HG03378 (cell line): ENCODE measurements around the gene TRIM36.
A peak's percentile ranks its signal among the peaks of the same experiment; 100 is the strongest.

Experiments used
- ATAC-seq: cut with Tn5 transposase; IDR thresholded peaks from one replicate; pipeline ENCODE4 v1.9.1; 2021; ENCODE audit warnings: mild to moderate bottlenecking, moderate library complexity; ENCODE audit not compliant: unreplicated experiment

TRIM36 gene, protein sequence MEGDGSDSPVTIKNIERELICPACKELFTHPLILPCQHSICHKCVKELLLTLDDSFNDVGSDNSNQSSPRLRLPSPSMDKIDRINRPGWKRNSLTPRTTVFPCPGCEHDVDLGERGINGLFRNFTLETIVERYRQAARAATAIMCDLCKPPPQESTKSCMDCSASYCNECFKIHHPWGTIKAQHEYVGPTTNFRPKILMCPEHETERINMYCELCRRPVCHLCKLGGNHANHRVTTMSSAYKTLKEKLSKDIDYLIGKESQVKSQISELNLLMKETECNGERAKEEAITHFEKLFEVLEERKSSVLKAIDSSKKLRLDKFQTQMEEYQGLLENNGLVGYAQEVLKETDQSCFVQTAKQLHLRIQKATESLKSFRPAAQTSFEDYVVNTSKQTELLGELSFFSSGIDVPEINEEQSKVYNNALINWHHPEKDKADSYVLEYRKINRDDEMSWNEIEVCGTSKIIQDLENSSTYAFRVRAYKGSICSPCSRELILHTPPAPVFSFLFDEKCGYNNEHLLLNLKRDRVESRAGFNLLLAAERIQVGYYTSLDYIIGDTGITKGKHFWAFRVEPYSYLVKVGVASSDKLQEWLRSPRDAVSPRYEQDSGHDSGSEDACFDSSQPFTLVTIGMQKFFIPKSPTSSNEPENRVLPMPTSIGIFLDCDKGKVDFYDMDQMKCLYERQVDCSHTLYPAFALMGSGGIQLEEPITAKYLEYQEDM

GRCh38 chr5:115169487-115170133 lies at the start of gene TRIM36:
Gene TRIM36, minus strand, starts transcription at chr5:115169908. Its CDS starts 274 bp downstream, at chr5:115169634.
- ATAC-seq = peak; percentile 92

- ATAC-seq = no peak
These were observed 44.8 kb upstream of the TRIM36 start for GRCh38 chr5:115214541-115214940.

- peak; percentile 100 for ATAC-seq
These were observed 39.6 kb upstream of the TRIM36 start for GRCh38 chr5:115209279-115209678.

DNA sequence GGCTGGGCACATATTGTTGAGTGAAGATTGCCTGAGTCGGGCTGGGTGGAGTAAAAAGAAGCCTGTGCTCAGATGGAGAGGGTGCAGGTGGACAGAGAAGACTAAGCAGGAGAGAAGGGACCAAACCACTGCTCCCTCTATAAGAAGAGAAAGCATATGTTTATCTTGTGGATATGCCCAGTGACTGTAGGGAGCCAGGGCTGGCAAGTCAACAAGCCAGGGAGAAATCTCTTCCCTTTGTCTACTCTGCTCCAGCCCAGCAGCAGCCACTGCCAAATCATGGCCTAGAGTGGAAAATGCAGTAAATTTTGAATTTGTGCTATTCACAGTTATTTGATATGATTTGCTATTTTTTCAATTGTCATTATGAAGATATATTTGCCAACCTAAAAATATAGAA lies 33.2 kb upstream of the TRIM36 start:
- ATAC-seq = no peak

- ATAC-seq = no peak
These were observed 26.5 kb upstream of the TRIM36 start for GRCh38 chr5:115196161-115196560.

DNA sequence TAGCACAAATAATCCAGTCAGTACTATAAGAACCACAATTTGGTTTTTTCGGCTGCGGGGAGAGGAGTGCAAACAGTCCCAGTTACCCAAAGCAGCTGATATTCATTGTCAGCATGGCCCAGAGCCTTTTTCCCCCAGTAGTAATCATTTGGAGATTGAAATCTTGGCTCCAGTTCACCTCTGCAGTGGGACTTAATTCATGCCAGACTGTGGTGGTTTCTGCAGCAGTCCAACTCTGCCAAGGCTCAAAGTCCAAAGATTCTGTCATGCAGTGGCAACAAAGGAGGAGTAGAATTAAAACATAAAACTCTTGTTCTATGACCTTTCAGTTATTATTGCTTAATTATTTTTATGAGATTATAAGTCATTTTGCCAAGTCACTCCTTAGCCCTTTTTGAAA lies 25.0 kb upstream of the TRIM36 start:
- ATAC-seq = no peak

- ATAC-seq = no peak
These were observed 23.6 kb upstream of the TRIM36 start for GRCh38 chr5:115193295-115193694.

DNA sequence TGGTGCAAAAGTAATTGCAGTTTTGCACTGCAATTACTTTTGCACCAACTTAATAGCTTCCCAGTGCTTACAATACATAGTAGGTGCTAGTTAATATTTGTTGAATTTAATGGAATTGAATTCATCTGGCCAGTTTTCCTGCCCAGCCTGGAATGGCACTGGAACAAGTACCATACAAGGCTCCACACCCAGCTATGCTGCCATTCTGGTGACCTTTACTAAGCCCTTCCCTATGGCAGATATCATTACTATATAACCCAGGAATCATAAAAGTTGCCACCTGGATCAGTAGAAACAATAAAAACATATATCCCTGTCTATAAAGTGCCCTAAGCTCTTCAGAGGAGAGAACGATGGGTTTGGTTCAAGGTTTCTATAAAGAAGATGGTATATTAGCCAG lies 22.4 kb upstream of the TRIM36 start:
- ATAC-seq = no peak

GRCh38 chr5:115191474-115192031 lies 21.8 kb upstream of the TRIM36 start:
- no peak for ATAC-seq

DNA sequence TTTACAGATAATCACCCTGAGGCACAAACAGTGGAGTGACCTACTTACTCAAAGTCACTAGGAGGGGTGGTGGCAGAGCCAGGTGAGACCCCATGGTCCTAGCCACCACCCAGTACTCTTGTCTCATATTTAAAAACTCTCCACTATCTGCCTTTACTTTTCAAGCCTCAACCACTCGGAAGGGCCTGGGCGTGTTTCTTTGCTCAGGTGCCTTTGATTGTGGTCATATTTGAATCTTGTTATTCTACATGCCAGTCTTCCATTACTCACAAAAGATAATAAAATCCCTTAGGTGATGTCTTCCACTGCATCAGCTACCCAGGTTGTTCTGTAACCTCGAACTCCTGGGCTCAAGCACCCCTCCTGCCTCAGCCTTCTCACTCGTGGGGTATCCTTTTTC lies 20.7 kb upstream of the TRIM36 start:
- no peak for ATAC-seq

- ATAC-seq = no peak
These were observed 20.2 kb upstream of the TRIM36 start for GRCh38 chr5:115189866-115190265.

DNA sequence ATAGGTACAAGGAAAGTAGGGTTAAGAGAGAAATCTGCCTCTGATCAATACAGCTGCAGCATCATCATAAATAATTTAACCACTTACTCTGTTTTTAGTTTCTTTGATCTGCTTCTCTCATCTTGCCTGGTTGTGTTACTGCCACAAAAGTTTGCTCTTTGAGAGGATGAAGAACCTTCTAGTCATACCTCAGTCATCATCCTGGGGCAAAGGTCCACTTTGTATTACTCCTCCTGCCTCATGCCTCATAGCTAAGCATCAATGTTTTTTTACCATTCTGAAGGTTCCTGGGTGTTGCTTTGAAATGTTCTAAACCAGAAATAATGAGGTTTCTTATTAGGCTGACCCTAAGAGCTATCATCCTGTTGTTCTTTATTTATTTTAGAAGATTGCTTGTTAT lies 17.1 kb upstream of the TRIM36 start:
- no peak for ATAC-seq

- ATAC-seq = no peak
These were observed 15.1 kb upstream of the TRIM36 start for GRCh38 chr5:115184770-115185169.

DNA sequence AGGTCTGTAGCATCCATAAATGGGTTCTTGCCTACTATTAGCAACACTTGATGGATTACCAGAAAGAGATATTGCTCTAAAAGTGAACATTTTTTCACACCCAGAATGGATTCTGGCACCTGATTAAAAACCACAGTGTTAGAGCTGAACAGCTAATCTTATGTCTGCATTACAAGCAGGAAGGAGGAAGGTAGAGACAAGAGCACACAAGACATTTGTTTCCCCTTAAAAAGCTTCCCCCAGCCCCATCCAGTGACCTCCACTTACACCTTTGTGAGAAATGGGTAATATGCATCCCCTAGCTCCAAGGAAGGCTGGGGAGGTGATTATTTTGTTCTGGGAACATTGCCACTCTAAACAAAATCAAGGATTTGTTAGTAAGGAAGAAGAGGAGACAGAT lies 12.0 kb upstream of the TRIM36 start:
- no peak for ATAC-seq

DNA sequence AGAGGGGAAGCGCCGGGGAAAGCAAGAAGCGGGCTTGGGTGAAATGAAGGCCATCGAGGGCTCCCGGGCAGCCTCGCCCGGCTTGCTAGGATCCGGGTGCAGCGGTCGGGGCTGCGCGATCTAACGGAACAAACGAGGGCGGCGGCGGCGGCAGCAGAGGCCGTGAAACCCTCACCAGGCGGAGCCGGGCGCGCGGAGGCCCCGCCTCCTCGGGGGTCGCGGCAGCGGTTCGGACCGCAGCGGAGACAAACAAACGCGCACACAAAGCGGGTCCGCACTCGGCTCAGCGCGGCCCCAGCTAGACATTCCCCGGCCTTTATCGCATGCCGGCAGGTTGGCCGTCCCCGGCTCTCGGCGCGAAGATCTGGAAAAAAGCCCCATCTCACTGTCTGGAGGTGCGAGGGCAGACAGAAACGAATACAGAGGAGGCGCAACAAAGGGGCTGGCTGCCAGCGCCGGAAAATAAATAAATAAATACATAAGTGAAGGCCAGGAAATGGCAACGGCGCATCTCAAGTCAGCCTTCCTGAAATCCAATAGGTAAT lies 10.5 kb upstream of the TRIM36 start:
- ATAC-seq = no peak

DNA sequence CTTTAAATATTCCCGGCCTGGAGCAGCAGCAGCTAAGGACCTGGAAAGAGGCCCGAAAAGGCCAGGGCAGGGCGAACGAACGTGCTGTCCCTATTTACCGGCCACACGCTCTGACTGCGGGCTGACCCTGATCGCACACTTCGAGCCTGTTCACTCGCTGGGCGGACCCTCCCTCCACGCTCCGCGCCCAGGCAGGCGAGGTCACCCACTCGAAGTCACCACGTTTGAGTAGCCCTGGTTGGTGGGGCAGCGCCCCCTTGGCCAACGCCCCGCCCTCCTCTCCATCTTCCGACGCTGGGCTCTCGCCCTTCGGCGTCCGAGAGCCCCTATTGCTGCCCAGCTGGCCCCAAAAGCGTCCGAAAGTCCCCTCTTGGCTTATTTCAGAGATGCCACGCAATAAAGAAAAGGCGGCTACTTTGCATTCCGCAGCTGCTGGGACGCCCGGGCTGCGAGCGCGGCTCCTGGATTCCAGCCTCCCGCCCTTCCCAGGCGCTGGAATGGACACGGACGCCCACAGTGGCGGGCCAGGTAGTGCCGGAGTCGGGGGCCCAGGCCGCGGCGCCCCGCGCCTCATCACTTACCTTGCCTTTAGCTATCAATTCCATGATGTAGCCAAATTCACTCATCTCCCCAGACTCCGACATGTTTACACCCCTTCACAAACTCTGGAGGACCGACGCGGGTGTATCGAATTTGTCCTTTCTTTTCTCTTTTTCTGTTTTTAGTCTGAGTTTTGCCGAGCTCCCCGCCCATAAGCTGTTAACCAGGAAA lies 9.9 kb upstream of the TRIM36 start:
- ATAC-seq = no peak

GRCh38 chr5:115179030-115179393 lies 9.3 kb upstream of the TRIM36 start:
- no peak for ATAC-seq

DNA sequence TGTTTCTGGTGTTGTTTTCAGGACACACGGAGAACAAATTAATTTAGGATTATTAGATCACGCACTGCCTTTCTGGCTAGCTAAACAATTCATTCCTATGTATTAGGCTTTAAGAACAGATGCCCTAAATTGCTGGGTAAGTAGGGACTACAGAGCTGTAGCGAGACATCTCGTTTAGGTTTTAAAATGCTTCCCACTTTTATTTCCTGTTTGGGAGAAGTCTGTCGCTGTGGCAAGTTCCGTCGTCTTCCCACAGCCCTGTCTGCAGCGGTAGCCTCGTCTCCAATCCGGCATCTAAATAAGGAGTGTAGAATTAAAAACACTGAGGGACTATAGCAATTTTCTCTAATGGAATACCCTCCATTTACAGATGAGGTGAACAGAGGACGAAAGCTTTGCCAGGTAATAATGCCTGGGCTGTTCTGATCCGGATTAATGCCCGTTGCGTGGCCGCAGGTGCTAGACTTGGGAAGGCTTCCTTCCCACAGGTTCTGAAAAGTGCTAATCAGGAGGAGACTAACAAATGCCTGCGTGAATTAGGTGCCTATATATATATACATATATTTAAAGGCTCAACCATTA lies 1.3 kb upstream of the TRIM36 start:
- no peak for ATAC-seq

DNA sequence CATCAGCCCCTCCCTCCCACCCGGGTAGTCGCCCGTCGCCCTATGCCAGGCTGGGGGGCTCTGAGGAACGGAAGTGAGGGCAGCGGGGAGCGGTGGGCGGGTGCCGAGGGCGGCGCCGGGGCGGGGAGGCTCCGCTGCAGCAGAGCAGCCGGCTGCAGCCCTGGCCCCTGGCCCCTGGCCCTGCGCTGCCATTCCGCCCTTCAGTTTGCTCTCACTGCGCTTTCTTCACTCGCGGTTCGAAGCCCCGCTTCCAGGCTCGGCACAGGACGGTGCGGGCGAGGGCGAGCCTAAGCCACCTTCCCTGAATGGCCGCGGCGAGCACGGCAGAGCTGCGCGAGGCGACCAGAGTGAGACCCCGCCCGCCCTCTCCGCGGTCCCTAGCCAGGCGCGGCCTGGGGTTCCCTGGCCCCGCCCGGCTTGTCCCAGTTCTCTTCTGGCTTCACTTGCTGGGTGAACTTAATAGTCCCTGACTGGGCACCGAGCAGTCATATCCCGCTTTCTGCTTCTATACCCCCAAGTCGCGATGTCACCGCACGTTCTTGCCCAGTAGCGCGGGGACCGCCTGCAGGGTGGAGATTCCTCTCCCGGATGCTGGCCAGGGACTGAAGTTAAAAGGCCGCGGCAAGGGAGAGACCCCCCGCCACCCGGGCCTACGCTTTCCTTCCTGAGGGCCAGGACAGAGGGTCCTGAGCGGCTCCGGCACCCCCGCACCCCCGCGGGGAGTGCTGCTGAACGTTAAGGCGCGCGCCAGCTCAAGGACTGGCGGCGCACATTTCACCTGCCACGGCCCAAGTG lies 623 bp upstream of the TRIM36 start:
- peak; percentile 44 for ATAC-seq
